Measurements from ENCODE around the gene TNNC2. TPM values are rescaled to one million over a fixed set of nuclear protein-coding genes. Genes with fewer than 3 reads are reported as not detected.

TNNC2 gene
- polyA plus RNA-seq, 3 donors, result 0.71 to 1.2 (median 1.0) TPM

DNA sequence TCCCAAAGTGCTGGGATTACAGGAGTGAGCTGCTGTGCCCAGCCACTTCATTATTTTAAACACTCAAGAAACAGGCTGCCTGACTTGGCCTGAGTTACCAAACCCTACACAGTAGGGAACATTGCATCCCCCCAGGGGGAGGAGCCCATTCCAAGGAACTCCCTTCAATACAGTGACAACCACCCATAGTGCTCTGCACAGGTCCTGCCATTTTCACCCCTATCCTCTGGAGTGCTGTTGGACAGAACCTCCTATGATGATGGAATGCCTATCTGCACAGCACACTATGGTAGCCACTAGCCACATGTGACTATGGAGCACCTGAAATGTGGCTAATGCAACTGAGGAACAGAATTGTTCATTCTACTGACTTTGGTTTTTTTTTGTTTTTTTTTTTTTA, 18.3 kb upstream of the TNNC2 start:
- no peak for DNase-seq
- TF ChIP-seq, protein P1, sequence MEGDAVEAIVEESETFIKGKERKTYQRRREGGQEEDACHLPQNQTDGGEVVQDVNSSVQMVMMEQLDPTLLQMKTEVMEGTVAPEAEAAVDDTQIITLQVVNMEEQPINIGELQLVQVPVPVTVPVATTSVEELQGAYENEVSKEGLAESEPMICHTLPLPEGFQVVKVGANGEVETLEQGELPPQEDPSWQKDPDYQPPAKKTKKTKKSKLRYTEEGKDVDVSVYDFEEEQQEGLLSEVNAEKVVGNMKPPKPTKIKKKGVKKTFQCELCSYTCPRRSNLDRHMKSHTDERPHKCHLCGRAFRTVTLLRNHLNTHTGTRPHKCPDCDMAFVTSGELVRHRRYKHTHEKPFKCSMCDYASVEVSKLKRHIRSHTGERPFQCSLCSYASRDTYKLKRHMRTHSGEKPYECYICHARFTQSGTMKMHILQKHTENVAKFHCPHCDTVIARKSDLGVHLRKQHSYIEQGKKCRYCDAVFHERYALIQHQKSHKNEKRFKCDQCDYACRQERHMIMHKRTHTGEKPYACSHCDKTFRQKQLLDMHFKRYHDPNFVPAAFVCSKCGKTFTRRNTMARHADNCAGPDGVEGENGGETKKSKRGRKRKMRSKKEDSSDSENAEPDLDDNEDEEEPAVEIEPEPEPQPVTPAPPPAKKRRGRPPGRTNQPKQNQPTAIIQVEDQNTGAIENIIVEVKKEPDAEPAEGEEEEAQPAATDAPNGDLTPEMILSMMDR (IDR thresholded peaks at IDR 0.05), result no peak
- no peak overlapping the region for H3K4me3 Mint-ChIP-seq
- H3K4me1 Mint-ChIP-seq, result peaks cover 15% of the 10 kb centered on the region
- peaks cover 38% of the 10 kb centered on the region for H4K20me1 ChIP-seq (ENCODE audit: insufficient read depth, low read length)
- no peak overlapping the region for H2AFZ ChIP-seq (ENCODE audit: insufficient read depth, low read depth, low read length, poor library complexity, severe bottlenecking)
- no peak overlapping the region for H3K4me2 ChIP-seq (replicated peaks; ENCODE audit: extremely low read depth, low read length, poor library complexity, severe bottlenecking)
- no peak overlapping the region for H3K27ac Mint-ChIP-seq
- H3K4me3 ChIP-seq (replicated peaks in 1 of 3; ENCODE audit: low read depth in 2 of 3, low read length in 3 of 3), result no peak overlapping the region
- H3K9me3 Mint-ChIP-seq, result no peaks in the 10 kb centered on the region
- peaks cover 12 to 14% of the 10 kb centered on the region in 2 donors for H3K4me1 ChIP-seq (ENCODE audit: control insufficient read depth in 1 of 2, insufficient read depth in 2 of 2, low read length in 2 of 2)
- intact Hi-C loops (cut with micrococcal nuclease), result no loop called here
- H3K27ac ChIP-seq (ENCODE audit: low read depth in 1 of 2, low read length in 2 of 2), result no peak overlapping the region
- H3K36me3 Mint-ChIP-seq, result peaks cover 60 to 93% of the 10 kb centered on the region in 2 donors
- H3K79me2 ChIP-seq (ENCODE audit: insufficient read depth, low read length), result peaks cover 8% of the 10 kb centered on the region
- no peaks in the 10 kb centered on the region for H3K27me3 Mint-ChIP-seq (ENCODE audit: low read depth in 3 of 3)
- no peaks in the 10 kb centered on the region for H3K27me3 ChIP-seq (ENCODE audit: control insufficient read depth in 2 of 2, insufficient read depth in 2 of 2, low read length in 2 of 2)
- no peaks in the 10 kb centered on the region for H3K9me3 ChIP-seq (replicated peaks in 1 of 2; ENCODE audit: control insufficient read depth in 1 of 2, insufficient read depth in 1 of 2, low read length in 2 of 2)
- H3K9ac ChIP-seq (ENCODE audit: insufficient read depth, low read length, poor library complexity, severe bottlenecking), result no peak overlapping the region
- H3K36me3 ChIP-seq (replicated peaks in 1 of 2; ENCODE audit: control insufficient read depth in 1 of 2, insufficient read depth in 2 of 2, low read length in 2 of 2), result peaks cover 72 to 94% of the 10 kb centered on the region in 2 donors

GRCh38 chr20:45843506-45843905, 16.4 kb upstream of the TNNC2 start:
- intact Hi-C loops (cut with micrococcal nuclease), result no loop called here

More at GRCh38 chr20:45843506-45843905, 16.4 kb upstream of the TNNC2 start:
- Histone ChIP-seq H3K4me1 (ENCODE audit: control insufficient read depth in 1 of 2, insufficient read depth in 2 of 2, low read length in 2 of 2) (peaks cover 12 to 14% of the 10 kb centered on the region in 2 donors), H3K9me3 (replicated peaks in 1 of 2; ENCODE audit: control insufficient read depth in 1 of 2, insufficient read depth in 1 of 2, low read length in 2 of 2) (no peaks in the 10 kb centered on the region), H3K79me2 (ENCODE audit: insufficient read depth, low read length) (peaks cover 1% of the 10 kb centered on the region), H2AFZ (ENCODE audit: insufficient read depth, low read depth, low read length, poor library complexity, severe bottlenecking) (no peak overlapping the region), H4K20me1 (ENCODE audit: insufficient read depth, low read length) (peaks cover 31% of the 10 kb centered on the region), H3K27ac (ENCODE audit: low read depth in 1 of 2, low read length in 2 of 2) (no peak overlapping the region), H3K4me2 (replicated peaks; ENCODE audit: extremely low read depth, low read length, poor library complexity, severe bottlenecking) (no peak overlapping the region), H3K36me3 (replicated peaks in 1 of 2; ENCODE audit: control insufficient read depth in 1 of 2, insufficient read depth in 2 of 2, low read length in 2 of 2) (peaks cover 71 to 88% of the 10 kb centered on the region in 2 donors), H3K4me3 (replicated peaks in 1 of 3; ENCODE audit: low read depth in 2 of 3, low read length in 3 of 3) (no peak overlapping the region), H3K9ac (ENCODE audit: insufficient read depth, low read length, poor library complexity, severe bottlenecking) (no peak overlapping the region), H3K27me3 (ENCODE audit: control insufficient read depth in 2 of 2, insufficient read depth in 2 of 2, low read length in 2 of 2) (no peaks in the 10 kb centered on the region)
- Mint-ChIP-seq H3K9me3 (no peaks in the 10 kb centered on the region), H3K27me3 (ENCODE audit: low read depth in 3 of 3) (no peaks in the 10 kb centered on the region), H3K36me3 (peaks cover 59 to 95% of the 10 kb centered on the region in 2 donors), H3K4me3 (no peak overlapping the region), H3K4me1 (peaks cover 17% of the 10 kb centered on the region), H3K27ac (peak overlapping the region in 3 of 7 donors; percentile 27 to 75 (median 42))
- 97% methylated on average over 11 of the region's 14 CpGs for WGBS (ENCODE audit: insufficient coverage)
- no peak for DNase-seq
- TF ChIP-seq, protein P1 (IDR thresholded peaks at IDR 0.05), result no peak
